ENCODE data around the gene BSND.

BSND gene

DNA sequence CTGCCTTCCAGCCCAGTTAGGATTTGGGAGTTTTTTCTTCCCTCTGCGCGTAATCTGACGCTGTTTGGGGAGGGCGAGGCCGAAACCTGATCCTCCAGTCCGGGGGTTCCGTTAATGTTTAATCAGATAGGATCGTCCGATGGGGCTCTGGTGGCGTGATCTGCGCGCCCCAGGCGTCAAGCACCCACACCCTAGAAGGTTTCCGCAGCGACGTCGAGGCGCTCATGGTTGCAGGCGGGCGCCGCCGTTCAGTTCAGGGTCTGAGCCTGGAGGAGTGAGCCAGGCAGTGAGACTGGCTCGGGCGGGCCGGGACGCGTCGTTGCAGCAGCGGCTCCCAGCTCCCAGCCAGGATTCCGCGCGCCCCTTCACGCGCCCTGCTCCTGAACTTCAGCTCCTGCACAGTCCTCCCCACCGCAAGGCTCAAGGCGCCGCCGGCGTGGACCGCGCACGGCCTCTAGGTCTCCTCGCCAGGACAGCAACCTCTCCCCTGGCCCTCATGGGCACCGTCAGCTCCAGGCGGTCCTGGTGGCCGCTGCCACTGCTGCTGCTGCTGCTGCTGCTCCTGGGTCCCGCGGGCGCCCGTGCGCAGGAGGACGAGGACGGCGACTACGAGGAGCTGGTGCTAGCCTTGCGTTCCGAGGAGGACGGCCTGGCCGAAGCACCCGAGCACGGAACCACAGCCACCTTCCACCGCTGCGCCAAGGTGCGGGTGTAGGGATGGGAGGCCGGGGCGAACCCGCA lies 40.8 kb downstream of the BSND start, which contains the start of gene PCSK9:
PCSK9 (plus strand) TSS at position 207 of the 741 bp plus-strand sequence; CDS start at position 497, 290 bp downstream.
- peak; percentile 74 for ATAC-seq
- TF ChIP-seq ZFP3 (CRISPR knock-in tag; IDR thresholded peaks at IDR 0.05) (no peak), GLIS3 (CRISPR knock-in tag; IDR thresholded peaks at IDR 0.05) (no peak), PPARA (CRISPR knock-in tag; IDR thresholded peaks at IDR 0.05; ENCODE audit: borderline replicate concordance) (no peak), SNAI2 (CRISPR knock-in tag; IDR thresholded peaks at IDR 0.05) (no peak), ZC3H10 (CRISPR knock-in tag; IDR thresholded peaks at IDR 0.05) (no peak), ZFP30 (CRISPR knock-in tag; IDR thresholded peaks at IDR 0.05) (no peak), ESRRG (CRISPR knock-in tag; IDR thresholded peaks at IDR 0.05) (no peak), RARB (CRISPR knock-in tag; IDR thresholded peaks at IDR 0.05) (no peak), TCF4 (CRISPR knock-in tag; IDR thresholded peaks at IDR 0.05; ENCODE audit: borderline replicate concordance) (no peak), ZNF70 (CRISPR knock-in tag; IDR thresholded peaks at IDR 0.05) (no peak), BACH2 (CRISPR knock-in tag; IDR thresholded peaks at IDR 0.05; ENCODE audit: borderline replicate concordance) (no peak), ZNF8 (CRISPR knock-in tag; IDR thresholded peaks at IDR 0.05) (no peak), ARNTL (CRISPR knock-in tag; IDR thresholded peaks at IDR 0.05; ENCODE audit: borderline replicate concordance, low read depth) (no peak)
- TF ChIP-seq, protein P1, sequence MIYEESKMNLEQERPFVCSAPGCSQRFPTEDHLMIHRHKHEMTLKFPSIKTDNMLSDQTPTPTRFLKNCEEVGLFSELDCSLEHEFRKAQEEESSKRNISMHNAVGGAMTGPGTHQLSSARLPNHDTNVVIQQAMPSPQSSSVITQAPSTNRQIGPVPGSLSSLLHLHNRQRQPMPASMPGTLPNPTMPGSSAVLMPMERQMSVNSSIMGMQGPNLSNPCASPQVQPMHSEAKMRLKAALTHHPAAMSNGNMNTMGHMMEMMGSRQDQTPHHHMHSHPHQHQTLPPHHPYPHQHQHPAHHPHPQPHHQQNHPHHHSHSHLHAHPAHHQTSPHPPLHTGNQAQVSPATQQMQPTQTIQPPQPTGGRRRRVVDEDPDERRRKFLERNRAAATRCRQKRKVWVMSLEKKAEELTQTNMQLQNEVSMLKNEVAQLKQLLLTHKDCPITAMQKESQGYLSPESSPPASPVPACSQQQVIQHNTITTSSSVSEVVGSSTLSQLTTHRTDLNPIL (CRISPR knock-in tag; IDR thresholded peaks at IDR 0.05; ENCODE audit: low read depth) = no peak
- TF ChIP-seq, protein P2, sequence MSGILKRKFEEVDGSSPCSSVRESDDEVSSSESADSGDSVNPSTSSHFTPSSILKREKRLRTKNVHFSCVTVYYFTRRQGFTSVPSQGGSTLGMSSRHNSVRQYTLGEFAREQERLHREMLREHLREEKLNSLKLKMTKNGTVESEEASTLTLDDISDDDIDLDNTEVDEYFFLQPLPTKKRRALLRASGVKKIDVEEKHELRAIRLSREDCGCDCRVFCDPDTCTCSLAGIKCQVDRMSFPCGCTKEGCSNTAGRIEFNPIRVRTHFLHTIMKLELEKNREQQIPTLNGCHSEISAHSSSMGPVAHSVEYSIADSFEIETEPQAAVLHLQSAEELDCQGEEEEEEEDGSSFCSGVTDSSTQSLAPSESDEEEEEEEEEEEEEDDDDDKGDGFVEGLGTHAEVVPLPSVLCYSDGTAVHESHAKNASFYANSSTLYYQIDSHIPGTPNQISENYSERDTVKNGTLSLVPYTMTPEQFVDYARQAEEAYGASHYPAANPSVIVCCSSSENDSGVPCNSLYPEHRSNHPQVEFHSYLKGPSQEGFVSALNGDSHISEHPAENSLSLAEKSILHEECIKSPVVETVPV (CRISPR knock-in tag; IDR thresholded peaks at IDR 0.05) = no peak
- TF ChIP-seq, protein P3, sequence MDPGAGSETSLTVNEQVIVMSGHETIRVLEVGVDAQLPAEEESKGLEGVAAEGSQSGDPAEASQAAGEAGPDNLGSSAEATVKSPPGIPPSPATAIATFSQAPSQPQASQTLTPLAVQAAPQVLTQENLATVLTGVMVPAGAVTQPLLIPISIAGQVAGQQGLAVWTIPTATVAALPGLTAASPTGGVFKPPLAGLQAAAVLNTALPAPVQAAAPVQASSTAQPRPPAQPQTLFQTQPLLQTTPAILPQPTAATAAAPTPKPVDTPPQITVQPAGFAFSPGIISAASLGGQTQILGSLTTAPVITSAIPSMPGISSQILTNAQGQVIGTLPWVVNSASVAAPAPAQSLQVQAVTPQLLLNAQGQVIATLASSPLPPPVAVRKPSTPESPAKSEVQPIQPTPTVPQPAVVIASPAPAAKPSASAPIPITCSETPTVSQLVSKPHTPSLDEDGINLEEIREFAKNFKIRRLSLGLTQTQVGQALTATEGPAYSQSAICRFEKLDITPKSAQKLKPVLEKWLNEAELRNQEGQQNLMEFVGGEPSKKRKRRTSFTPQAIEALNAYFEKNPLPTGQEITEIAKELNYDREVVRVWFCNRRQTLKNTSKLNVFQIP (CRISPR knock-in tag; IDR thresholded peaks at IDR 0.05; ENCODE audit: borderline replicate concordance, low read depth) = no peak
- TF ChIP-seq, protein P4, sequence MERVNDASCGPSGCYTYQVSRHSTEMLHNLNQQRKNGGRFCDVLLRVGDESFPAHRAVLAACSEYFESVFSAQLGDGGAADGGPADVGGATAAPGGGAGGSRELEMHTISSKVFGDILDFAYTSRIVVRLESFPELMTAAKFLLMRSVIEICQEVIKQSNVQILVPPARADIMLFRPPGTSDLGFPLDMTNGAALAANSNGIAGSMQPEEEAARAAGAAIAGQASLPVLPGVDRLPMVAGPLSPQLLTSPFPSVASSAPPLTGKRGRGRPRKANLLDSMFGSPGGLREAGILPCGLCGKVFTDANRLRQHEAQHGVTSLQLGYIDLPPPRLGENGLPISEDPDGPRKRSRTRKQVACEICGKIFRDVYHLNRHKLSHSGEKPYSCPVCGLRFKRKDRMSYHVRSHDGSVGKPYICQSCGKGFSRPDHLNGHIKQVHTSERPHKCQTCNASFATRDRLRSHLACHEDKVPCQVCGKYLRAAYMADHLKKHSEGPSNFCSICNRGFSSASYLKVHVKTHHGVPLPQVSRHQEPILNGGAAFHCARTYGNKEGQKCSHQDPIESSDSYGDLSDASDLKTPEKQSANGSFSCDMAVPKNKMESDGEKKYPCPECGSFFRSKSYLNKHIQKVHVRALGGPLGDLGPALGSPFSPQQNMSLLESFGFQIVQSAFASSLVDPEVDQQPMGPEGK (CRISPR knock-in tag; IDR thresholded peaks at IDR 0.05; ENCODE audit: borderline replicate concordance) = no peak
- TF ChIP-seq, protein P5, sequence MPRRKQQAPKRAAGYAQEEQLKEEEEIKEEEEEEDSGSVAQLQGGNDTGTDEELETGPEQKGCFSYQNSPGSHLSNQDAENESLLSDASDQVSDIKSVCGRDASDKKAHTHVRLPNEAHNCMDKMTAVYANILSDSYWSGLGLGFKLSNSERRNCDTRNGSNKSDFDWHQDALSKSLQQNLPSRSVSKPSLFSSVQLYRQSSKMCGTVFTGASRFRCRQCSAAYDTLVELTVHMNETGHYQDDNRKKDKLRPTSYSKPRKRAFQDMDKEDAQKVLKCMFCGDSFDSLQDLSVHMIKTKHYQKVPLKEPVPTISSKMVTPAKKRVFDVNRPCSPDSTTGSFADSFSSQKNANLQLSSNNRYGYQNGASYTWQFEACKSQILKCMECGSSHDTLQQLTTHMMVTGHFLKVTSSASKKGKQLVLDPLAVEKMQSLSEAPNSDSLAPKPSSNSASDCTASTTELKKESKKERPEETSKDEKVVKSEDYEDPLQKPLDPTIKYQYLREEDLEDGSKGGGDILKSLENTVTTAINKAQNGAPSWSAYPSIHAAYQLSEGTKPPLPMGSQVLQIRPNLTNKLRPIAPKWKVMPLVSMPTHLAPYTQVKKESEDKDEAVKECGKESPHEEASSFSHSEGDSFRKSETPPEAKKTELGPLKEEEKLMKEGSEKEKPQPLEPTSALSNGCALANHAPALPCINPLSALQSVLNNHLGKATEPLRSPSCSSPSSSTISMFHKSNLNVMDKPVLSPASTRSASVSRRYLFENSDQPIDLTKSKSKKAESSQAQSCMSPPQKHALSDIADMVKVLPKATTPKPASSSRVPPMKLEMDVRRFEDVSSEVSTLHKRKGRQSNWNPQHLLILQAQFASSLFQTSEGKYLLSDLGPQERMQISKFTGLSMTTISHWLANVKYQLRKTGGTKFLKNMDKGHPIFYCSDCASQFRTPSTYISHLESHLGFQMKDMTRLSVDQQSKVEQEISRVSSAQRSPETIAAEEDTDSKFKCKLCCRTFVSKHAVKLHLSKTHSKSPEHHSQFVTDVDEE (CRISPR knock-in tag; IDR thresholded peaks at IDR 0.05) = no peak

DNA sequence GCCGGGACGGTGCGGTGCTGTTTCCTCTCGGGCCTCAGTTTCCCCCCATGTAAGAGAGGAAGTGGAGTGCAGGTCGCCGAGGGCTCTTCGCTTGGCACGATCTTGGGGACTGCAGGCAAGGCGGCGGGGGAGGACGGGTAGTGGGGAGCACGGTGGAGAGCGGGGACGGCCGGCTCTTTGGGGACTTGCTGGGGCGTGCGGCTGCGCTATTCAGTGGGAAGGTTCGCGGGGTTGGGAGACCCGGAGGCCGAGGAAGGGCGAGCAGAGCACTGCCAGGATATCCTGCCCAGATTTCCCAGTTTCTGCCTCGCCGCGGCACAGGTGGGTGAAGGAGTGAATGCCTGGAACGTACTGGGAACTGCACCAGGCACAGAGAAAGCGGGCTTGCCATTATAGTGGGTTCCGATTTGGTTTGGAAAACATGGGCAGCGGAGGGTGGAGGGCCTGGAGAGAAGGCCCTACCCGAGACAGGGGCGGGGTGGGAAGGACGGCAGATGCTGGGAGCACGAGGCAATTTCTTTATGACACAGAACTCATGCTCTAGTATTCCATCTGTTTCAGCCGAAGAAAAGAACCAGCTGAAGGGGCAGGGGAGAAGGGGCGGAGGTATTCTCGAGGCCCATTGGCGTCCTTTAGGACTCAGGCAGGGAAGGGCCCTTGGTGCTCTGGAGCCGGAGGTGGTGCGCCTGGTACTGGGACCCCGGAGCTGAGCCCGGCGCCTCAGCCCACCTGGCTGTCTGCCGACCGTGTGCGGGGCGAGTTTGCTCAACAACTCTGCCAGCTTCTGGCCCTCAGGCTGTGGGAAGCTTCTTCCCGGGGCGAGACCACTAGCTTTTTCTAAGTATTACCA lies 41.6 kb downstream of the BSND start:
- ATAC-seq = peak; percentile 16
- TF ChIP-seq, protein P3 (CRISPR knock-in tag; IDR thresholded peaks at IDR 0.05; ENCODE audit: borderline replicate concordance, low read depth) = no peak
- TF ChIP-seq GLIS3 (CRISPR knock-in tag; IDR thresholded peaks at IDR 0.05) (no peak), TOX (CRISPR knock-in tag; IDR thresholded peaks at IDR 0.05; ENCODE audit: borderline replicate concordance) (no peak), ISL1 (CRISPR knock-in tag; IDR thresholded peaks at IDR 0.05) (no peak), BACH2 (CRISPR knock-in tag; IDR thresholded peaks at IDR 0.05; ENCODE audit: borderline replicate concordance) (no peak), TCF4 (CRISPR knock-in tag; IDR thresholded peaks at IDR 0.05; ENCODE audit: borderline replicate concordance) (no peak), CSDC2 (CRISPR knock-in tag; IDR thresholded peaks at IDR 0.05) (no peak), ZFP3 (CRISPR knock-in tag; IDR thresholded peaks at IDR 0.05) (no peak)
- TF ChIP-seq, protein P5 (CRISPR knock-in tag; IDR thresholded peaks at IDR 0.05) = no peak
- TF ChIP-seq, protein P2 (CRISPR knock-in tag; IDR thresholded peaks at IDR 0.05) = no peak
